Activated T-cell treated with anti-CD3 and anti-CD28 coated beads for 1 hour (primary cell): Measurements from ENCODE around the gene BRME1.

Experiments used
- DNase-seq: peaks from one replicate; pipeline ENCODE4 v3.0.0-alpha.2; 2020; ENCODE audit warnings: low read depth

BRME1 gene

DNA sequence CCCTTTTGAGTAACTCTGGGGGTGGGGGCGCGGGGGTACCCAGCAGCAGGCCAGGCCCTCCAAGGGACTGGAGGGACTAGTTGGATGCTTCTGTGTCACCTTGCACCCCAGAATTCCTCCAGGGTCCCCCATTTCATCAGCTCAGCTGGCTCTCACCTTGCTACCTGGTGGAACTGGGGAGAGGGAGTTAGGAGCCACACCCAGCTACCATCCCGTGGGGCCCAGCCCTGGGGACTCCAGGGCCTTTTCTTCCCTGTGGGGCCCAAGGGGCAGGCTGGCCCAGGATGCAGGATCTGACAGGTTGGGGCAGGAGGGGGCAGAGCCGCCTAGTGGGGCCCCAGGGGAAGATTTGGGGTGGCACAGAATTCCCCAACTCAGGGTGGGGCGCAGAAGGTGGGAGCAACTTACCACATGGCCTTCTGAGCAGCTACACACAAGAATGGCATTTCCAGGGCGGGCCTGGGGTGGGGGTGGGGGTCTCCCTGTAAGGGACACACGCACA is 61.7 kb downstream of the BRME1 start:
- DNase-seq: no peak

GRCh38 chr19:13843104-13843921 is 62.6 kb downstream of the BRME1 start:
- no peak for DNase-seq

DNA sequence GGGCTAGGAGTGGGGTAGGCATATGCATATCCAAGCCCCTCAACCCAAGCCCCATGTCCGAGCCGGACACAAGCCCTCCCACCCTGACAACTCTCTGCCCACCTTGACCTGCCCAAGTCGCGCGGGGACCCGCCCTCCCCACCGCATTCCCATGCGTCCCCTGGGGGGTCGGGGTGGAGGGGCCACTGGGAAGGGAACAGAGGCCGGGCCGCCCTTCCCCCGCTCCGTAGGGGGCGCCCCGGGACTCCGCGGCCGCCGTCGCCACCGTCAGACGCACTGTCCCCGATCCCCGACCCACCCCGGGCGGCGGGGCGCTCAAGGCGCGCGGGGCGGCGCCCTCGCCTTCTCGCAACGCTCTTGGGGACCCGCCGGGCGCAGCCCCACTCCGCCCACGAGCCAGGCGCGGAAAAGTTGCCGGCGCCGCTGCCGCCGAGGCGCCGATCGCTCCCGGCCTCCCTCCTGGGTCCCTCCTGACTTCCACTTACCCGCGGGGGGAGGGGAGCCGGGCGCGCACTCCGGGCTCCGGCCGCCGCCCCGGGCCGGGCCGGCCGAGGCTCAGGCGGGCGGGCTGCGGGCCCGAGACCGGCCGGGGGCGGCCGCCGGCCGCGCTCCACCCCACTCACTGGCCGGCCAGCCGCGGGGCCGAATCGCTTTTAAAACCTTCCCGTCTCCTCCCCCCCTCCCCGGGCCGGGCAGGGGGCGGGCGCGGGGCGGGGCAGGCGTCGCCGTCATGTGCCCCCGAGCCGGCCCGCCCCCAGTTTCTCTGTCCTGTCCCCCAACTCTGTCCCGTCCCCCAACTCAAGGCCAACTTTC is 63.4 kb downstream of the BRME1 start:
- peak; percentile 67 for DNase-seq

GRCh38 chr19:13841962-13842290 is 64.0 kb downstream of the BRME1 start:
- no peak for DNase-seq

GRCh38 chr19:13841086-13841961 is 64.6 kb downstream of the BRME1 start:
- no peak for DNase-seq

GRCh38 chr19:13840305-13841085 is 65.4 kb downstream of the BRME1 start:
- no peak for DNase-seq

- DNase-seq: no peak
Observed at GRCh38 chr19:13839938-13840304, 66.0 kb downstream of the BRME1 start.

DNA sequence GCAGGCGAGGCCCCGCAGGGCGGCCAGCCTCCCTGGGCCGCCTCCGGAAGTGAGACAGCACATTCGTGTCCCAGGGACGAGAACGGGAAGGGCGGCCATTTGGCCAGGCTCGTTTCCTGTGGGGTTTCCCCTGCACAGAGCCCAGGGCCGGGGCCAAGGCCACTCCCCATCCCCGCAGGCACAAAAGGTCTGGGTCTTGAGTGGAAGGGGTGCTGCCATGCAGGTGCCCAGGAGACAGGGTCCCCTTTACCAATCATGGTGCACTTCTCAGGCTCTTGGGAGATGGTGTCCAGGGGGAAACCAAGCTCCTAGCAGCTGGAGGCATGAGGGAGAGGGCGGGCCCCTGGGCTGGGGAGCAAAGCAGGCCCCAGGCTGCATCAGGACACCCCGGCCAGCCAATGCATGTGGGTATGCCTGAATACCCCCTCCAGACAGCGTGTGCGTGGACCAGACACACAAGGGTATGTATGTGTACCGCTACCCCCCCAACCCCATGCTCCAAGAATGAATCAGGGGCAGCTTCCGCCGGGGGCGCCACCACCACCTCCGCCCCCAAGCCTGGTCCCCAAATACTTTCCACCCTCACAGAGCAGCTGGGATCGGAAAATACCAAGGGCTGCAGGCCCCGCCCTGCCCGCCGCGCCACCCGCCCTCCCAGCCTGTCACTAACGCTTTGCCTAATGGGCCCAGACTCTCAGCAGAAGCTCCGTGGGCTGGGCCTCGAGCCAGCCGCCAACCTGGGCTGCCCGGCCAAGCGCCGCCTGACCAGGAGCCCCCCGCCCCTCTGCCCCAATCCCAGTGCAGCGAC is 66.6 kb downstream of the BRME1 start:
- DNase-seq: peak; percentile 75

DNA sequence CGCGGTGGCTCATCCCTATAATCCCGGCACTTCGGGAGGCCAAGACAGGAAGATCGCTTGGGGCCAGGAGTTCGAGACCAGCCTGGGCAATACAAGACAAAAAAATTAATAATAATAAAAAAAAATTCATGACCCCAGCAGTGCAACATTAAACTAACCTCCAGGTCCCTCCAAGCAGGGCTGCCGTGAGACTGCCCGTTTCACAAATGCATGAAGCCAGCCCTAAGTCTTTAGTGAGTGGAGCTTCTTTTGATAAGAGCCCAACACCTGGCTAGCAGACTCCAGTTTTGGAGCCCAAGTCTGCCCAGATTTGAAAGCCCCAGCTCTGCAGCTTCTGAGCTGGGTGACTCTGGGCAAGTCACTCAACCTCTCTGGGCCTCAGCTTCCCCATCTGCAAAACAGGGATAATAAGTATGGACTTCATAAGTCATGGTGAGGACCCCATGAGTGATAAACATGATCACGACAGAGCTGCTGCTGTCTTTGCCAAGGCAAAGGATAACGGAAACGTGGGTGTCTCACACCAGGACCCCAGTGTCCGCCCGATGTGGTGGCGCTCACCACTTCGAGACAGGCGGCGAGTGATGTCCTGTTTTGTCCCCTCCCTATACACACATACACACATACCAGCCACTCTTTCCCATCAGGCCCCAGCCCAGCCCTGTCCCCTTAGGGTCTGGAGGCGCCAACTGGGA is 67.3 kb downstream of the BRME1 start:
- no peak for DNase-seq

- no peak for DNase-seq
Observed at GRCh38 chr19:13835791-13836723, 69.9 kb downstream of the BRME1 start.

DNA sequence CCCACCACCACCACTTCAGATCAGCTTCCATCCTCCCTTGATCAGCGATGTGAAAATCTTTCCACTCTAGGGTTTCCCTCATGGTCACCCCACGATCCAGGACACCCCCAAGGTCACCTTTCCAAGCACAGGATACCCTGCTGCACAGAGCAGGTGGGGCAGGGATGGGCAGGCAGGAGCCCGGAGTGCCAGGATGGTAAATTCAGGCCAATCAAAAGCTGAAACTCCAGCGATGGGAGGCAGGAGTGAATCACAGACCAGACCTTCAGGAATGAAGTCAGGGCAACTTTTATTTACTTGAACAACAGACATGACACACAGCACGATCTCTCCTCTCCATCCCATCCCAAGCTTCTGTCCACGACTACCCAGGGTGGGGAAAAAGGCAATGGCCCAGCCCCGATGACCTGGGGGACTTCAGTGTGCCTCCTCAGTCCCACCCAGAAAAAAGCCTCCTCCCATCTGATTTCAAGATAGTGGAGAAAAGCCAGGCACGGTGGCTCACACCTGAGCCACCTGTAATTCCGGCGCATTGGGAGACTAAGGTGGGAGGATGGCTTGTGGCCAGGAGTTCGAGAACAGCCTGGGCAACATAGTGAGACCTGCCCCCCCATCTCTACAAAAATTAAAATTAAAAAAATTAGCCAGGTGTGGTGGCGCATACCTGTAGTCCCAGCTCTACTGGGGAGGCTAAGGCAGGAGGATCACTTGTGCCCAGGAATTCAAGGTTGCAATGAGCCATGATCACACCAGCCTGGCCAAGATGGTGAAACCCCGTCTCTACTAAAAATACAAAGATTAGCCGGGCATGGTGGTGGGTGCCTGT is 71.5 kb downstream of the BRME1 start:
- DNase-seq: no peak

- DNase-seq: peak; percentile 89
Observed at GRCh38 chr19:13833330-13834243, 72.3 kb downstream of the BRME1 start.
